ENCODE data around the gene KL. TPM values are rescaled to one million over a fixed set of nuclear protein-coding genes. Genes with fewer than 3 reads are reported as not detected.

Gene KL
- total RNA-seq, 1 donor from 2014 or later, result 0.12 TPM

DNA sequence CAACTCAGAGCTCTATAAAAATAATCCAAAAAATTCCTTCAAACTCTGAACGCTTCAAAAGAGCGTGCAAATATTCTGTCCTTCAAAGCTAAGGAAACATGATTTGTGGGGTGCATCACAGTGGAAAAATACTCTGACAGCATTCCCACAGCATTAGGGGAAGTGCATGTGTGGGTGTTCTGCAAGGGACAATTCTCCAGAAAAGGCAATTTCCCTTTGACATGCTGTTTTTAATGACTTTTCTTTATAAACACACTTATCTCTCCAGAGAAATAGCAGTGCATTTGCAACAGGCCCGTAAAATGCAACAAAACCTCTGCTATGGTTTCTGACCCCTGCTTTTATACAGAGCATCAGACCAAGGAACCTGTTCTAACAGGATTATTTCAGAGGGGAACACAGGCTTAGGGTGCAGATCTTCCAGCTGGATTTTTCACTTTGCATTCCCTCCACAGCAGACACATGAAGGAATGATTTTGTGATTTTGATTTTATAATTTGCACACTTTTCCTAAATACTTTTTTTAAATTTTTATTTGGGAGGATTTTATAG lies 42.6 kb downstream of the KL start:
- no peaks in the 10 kb centered on the region for H3K9me3 Mint-ChIP-seq
- H3K4me1 Mint-ChIP-seq, result peaks cover 21% of the 10 kb centered on the region
- H3K27me3 Mint-ChIP-seq (ENCODE audit: low read depth), result no peaks in the 10 kb centered on the region
- no peak overlapping the region for H3K27ac Mint-ChIP-seq (ENCODE audit: unreplicated experiment)
- no peak for DNase-seq (ENCODE audit: low read depth, low spot score)
- no peaks in the 10 kb centered on the region for H3K36me3 Mint-ChIP-seq (ENCODE audit: low read depth)
- H3K4me3 Mint-ChIP-seq, result no peak overlapping the region
- TF ChIP-seq, protein P1, sequence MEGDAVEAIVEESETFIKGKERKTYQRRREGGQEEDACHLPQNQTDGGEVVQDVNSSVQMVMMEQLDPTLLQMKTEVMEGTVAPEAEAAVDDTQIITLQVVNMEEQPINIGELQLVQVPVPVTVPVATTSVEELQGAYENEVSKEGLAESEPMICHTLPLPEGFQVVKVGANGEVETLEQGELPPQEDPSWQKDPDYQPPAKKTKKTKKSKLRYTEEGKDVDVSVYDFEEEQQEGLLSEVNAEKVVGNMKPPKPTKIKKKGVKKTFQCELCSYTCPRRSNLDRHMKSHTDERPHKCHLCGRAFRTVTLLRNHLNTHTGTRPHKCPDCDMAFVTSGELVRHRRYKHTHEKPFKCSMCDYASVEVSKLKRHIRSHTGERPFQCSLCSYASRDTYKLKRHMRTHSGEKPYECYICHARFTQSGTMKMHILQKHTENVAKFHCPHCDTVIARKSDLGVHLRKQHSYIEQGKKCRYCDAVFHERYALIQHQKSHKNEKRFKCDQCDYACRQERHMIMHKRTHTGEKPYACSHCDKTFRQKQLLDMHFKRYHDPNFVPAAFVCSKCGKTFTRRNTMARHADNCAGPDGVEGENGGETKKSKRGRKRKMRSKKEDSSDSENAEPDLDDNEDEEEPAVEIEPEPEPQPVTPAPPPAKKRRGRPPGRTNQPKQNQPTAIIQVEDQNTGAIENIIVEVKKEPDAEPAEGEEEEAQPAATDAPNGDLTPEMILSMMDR (conservative IDR thresholded peaks at IDR 0.05), result no peak

DNA sequence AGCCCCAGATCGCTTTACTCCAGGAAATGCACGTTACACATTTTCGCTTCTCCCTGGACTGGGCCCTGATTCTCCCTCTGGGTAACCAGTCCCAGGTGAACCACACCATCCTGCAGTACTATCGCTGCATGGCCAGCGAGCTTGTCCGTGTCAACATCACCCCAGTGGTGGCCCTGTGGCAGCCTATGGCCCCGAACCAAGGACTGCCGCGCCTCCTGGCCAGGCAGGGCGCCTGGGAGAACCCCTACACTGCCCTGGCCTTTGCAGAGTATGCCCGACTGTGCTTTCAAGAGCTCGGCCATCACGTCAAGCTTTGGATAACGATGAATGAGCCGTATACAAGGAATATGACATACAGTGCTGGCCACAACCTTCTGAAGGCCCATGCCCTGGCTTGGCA lies 44.6 kb downstream of the KL start:
- DNase-seq (ENCODE audit: low read depth, low spot score), result no peak
- Mint-ChIP-seq H3K27me3 (ENCODE audit: low read depth) (no peaks in the 10 kb centered on the region), H3K36me3 (ENCODE audit: low read depth) (no peaks in the 10 kb centered on the region), H3K4me3 (no peak overlapping the region), H3K9me3 (no peaks in the 10 kb centered on the region), H3K4me1 (peaks cover 21% of the 10 kb centered on the region), H3K27ac (ENCODE audit: unreplicated experiment) (no peak overlapping the region)
- TF ChIP-seq, protein P1 (conservative IDR thresholded peaks at IDR 0.05), result no peak

DNA sequence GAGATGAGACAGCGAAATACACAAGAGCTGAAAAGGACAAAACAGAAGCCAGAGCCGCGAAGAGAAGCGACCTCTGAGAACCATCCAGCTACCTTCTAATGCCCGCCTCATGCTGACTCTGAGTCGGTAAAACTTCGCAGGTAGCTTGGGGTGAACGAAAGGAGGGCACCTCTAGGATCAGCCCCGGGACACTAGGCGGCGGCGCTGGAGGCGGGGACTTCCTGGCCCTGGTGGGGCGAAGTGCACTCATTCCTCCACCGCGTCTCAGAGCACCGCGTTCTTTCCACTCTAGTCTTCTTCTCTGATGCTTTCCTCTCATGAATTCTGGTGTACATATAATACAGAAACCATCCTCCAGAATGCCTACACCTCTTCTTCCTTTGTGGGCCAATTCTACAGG lies 50.1 kb downstream of the KL start:
- H3K27me3 Mint-ChIP-seq (ENCODE audit: low read depth), result no peaks in the 10 kb centered on the region
- peak overlapping the region; percentile 75 for H3K27ac Mint-ChIP-seq (ENCODE audit: unreplicated experiment)
- H3K36me3 Mint-ChIP-seq (ENCODE audit: low read depth), result no peaks in the 10 kb centered on the region
- peaks cover 5% of the 10 kb centered on the region for H3K4me1 Mint-ChIP-seq
- no peaks in the 10 kb centered on the region for H3K9me3 Mint-ChIP-seq
- no peak for DNase-seq (ENCODE audit: low read depth, low spot score)
- TF ChIP-seq, protein P1 (conservative IDR thresholded peaks at IDR 0.05), result no peak
- H3K4me3 Mint-ChIP-seq, result no peak overlapping the region

DNA sequence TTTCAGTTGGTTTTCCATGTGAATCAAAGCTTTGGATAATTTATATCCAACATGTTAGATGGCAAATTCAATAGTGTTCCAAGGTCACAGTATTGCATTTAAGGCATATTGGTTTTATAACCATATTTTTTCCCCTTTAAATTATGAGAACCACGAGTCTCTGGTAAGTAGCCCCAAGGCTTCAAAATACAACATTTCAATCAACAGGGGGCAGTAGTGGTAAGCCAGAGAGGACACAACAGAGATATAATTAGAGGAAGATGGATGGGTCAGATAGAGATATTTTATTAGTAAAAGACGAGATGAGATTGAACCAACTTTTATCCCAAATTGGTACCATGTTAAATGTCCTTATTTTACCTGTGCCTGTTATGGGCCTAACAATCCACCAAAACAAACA lies 53.1 kb downstream of the KL start:
- no peak for DNase-seq (ENCODE audit: low read depth, low spot score)
- TF ChIP-seq, protein P1 (conservative IDR thresholded peaks at IDR 0.05), result peak; percentile 24
- Mint-ChIP-seq H3K27me3 (ENCODE audit: low read depth) (no peaks in the 10 kb centered on the region), H3K4me3 (no peak overlapping the region), H3K9me3 (no peaks in the 10 kb centered on the region), H3K36me3 (ENCODE audit: low read depth) (no peaks in the 10 kb centered on the region), H3K27ac (ENCODE audit: unreplicated experiment) (no peak overlapping the region), H3K4me1 (no peaks in the 10 kb centered on the region)

DNA sequence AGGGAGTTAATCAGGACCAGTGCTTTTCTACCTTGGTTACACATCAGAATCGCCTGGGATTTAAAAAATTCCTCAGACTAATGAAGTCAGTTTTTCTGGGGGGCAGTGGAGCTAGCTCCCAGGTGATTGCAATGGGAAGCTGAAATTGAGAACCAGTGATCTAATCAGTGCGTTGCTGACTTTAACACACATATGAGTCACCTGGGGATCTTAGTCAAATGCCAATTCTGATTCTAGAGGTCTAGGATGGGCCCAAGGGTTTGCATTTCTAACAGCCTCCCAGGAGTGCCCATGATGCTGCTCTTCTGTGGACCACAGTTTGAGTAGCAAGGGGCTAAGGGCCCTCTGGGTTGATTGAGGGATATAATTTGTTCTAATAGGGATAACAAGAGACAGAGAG lies 54.5 kb downstream of the KL start:
- H3K36me3 Mint-ChIP-seq (ENCODE audit: low read depth), result no peaks in the 10 kb centered on the region
- DNase-seq (ENCODE audit: low read depth, low spot score), result no peak
- H3K27me3 Mint-ChIP-seq (ENCODE audit: low read depth), result no peaks in the 10 kb centered on the region
- no peak overlapping the region for H3K4me3 Mint-ChIP-seq
- no peaks in the 10 kb centered on the region for H3K9me3 Mint-ChIP-seq
- H3K4me1 Mint-ChIP-seq, result no peaks in the 10 kb centered on the region
- TF ChIP-seq, protein P1 (conservative IDR thresholded peaks at IDR 0.05), result no peak
- no peak overlapping the region for H3K27ac Mint-ChIP-seq (ENCODE audit: unreplicated experiment)

Data from neural crest cell (in vitro differentiated cells).